ENCODE results near the gene FBN2.
"Not testable (repeated sequence)": the region's sequence is repeated elsewhere in the genome, so short reads cannot be mapped to it uniquely, and the experiment has no call there.

The FBN2 gene

GRCh38 chr5:128478386-128479368 is 59.4 kb downstream of the FBN2 start:
- no peak for DNase-seq (ENCODE audit: low read depth in 2 of 2)

DNA sequence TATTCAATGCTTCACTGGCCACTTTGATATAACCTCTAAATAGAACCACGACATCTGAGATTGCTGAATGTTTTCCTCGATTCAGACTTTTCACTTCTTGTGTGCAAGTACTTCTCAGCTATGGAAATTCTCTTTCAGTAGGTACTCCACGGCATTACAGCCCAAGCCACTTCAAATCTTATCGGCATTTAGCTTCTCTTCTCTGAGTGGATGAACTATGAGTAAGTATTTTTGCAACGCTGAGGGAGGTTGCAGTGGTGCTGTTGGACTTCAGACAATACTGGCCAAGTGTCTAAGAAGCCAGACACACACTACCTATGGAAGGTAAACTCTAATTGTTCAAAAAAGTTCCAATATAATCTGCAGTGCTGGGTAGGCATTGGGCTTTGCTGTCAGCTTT is 60.1 kb downstream of the FBN2 start:
- no peak for DNase-seq (ENCODE audit: low read depth in 2 of 2)

- DNase-seq (ENCODE audit: low read depth in 2 of 2), result no peak
Measured at GRCh38 chr5:128475693-128476092, 62.4 kb downstream of the FBN2 start.

DNA sequence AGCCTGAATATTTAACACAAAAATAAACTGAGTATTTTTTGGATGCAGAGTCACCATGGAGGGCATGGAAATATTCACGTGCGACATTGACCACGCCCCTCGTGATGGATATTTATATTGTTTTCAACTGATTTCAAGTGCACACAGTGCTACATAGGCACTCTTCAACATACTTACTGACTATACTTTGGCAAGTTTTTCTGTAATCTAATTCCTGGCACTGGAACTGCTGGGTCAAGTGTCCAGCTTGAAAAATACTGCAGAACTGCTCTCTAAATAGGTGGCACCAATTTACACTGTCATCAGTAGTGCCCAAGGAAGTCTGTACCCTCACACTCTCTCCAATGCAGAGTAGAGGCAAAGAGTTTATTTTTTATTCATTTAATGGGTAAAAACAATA is 65.1 kb downstream of the FBN2 start:
- no peak for DNase-seq (ENCODE audit: low read depth in 2 of 2)

GRCh38 chr5:128472036-128472435 is 66.0 kb downstream of the FBN2 start:
- no peak for DNase-seq (ENCODE audit: low read depth in 2 of 2)

GRCh38 chr5:128470663-128471062 is 67.4 kb downstream of the FBN2 start:
- peak; percentile 53 to 64 for DNase-seq (ENCODE audit: low read depth in 2 of 2)

GRCh38 chr5:128469912-128470311 is 68.1 kb downstream of the FBN2 start:
- DNase-seq (ENCODE audit: low read depth in 2 of 2), result no peak

- DNase-seq (ENCODE audit: low read depth in 2 of 2), result no peak
Measured at GRCh38 chr5:128466980-128467379, 71.1 kb downstream of the FBN2 start.

DNA sequence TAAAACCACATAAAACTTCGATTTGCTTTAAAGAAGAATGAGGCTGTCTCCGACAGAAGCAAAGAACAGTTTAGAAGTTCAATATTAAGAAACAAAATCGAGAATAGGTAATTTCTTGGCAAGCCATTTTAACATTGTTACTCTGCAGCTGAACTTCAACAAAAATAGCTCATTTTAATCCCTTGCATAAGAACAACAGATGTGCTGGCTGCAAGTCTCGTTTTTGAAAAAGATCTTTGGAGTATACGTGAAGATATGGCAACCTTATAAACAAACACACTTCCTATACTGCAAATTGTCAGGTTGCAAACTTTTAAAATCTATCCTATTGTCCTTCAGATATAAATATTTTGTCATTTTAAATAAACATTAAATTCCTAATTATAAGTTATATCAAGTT is 71.5 kb downstream of the FBN2 start:
- DNase-seq (ENCODE audit: low read depth in 2 of 2), result no peak

- DNase-seq (ENCODE audit: low read depth in 2 of 2), result no peak
Measured at GRCh38 chr5:128464596-128464995, 73.4 kb downstream of the FBN2 start.

GRCh38 chr5:128462330-128462729 is 75.7 kb downstream of the FBN2 start:
- DNase-seq (ENCODE audit: low read depth in 2 of 2), result no peak

DNA sequence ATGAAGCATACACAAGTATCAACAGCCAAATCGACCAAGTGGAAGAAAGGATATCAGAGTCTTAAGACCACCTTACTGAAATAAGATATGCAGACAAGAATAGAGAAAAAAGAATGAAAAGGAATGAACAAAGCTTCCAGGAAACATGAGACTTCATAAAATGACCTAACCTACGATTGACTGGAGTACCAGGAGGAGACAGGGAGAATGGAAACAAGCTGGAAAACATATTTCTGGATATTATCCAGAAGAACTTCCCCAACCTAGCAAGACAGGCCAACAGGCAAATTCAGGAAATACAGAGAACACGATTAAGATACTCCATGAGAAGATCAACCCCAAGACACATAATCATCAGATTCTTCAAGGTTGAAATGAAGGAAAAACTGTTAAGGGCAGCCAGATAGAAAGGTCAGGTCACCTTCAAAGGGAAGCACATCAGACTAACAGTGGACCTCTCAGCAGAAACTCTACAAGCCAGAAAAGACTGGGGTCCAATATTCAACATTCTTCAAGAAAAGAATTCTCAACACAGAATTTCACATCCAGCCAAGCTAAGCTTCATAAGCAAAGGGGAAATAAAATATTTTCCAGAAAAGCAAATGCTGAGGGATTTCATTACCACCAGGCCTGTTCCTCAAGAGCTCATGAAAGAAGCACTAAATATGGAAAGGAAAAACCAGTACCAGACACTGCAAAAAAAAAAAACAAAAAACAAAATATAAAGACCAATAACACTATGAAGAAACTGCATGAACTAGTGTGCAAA is 80.7 kb downstream of the FBN2 start:
- DNase-seq (ENCODE audit: low read depth in 2 of 2), result not testable (repeated sequence)

- DNase-seq (ENCODE audit: low read depth in 2 of 2), result no peak
Measured at GRCh38 chr5:128455841-128456361, 82.1 kb downstream of the FBN2 start.

GRCh38 chr5:128453121-128453520 is 84.9 kb downstream of the FBN2 start:
- no peak for DNase-seq (ENCODE audit: low read depth in 2 of 2)

DNA sequence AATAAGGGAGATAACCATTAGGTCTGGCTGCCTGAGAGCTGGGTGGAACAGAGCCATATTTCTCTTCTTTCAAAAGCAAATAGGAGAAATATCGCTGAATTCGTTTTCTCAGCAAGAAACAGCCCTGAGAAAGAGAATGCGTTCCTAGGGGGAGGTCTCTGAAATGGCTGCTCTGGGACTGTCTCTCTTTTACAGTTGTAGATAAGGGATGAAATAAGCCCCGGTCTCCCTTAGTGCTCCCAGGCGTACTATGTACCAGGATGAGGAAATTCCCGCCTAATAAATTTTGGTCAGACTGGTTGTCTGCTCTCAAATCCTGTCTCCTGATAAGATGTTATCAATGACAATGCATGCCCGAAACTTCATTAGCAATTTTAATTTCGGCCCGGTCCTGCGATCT is 90.8 kb downstream of the FBN2 start:
- DNase-seq (ENCODE audit: low read depth in 2 of 2), result not testable (repeated sequence)

- no peak for DNase-seq (ENCODE audit: low read depth in 2 of 2)
Measured at GRCh38 chr5:128441941-128442350, 96.1 kb downstream of the FBN2 start.

- DNase-seq (ENCODE audit: low read depth in 2 of 2), result no peak
Measured at GRCh38 chr5:128441165-128441564, 96.9 kb downstream of the FBN2 start.

GRCh38 chr5:128436749-128437188 is 101.3 kb downstream of the FBN2 start:
- DNase-seq (ENCODE audit: low read depth in 2 of 2), result peak; percentile 25 to 54

DNA sequence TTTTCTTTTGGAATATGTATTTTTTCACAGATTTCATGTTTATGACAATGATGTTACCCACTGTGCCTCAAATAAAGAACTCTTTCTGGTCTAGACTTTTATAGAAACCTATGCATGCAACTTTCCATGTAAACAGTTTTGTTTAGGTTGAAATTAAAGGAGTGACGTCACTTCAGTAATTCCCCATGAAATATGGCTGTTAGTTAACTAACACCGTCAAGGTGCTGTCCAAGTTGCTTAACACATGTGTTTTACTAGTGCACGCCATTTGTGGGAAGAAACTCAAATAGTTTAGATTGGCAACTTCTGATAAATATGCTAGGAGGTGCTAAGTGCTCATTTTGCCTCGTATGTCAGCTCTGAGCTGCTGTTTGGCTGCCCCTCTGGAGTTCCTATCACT is 102.2 kb downstream of the FBN2 start:
- DNase-seq (ENCODE audit: low read depth in 2 of 2), result no peak

- DNase-seq (ENCODE audit: low read depth in 2 of 2), result no peak
Measured at GRCh38 chr5:128434993-128435392, 103.1 kb downstream of the FBN2 start.

GRCh38 chr5:128432913-128433440 is 105.1 kb downstream of the FBN2 start:
- DNase-seq (ENCODE audit: low read depth in 2 of 2), result no peak

GRCh38 chr5:128427921-128428320 is 110.1 kb downstream of the FBN2 start:
- peak; percentile 49 to 56 for DNase-seq (ENCODE audit: low read depth in 2 of 2)
